Activated CD4-positive, alpha-beta T cell treated with anti-CD3 and anti-CD28 coated beads, Interleukin-2, amount 10 ng/mL, durations not matched to agents 24 days and 14 days (primary cell): ENCODE data around the gene CCDC142. TPM values are rescaled to one million over a fixed set of nuclear protein-coding genes. Genes with fewer than 3 reads are reported as not detected.

Experiments
- DNase-seq: peaks from one replicate; pipeline ENCODE4 v3.0.0; 2022
- H3K27ac Mint-ChIP-seq: one replicate; pipeline ENCODE4 v1.8.0; 2022; ENCODE audit warnings: mild to moderate bottlenecking, mixed read lengths
- H3K27me3 Mint-ChIP-seq: one replicate; pipeline ENCODE4 v1.8.0; 2022; ENCODE audit warnings: mixed read lengths
- H3K36me3 Mint-ChIP-seq: one replicate; pipeline ENCODE4 v1.8.0; 2022; ENCODE audit warnings: low read depth, mild to moderate bottlenecking, mixed read lengths
- H3K4me1 Mint-ChIP-seq: one replicate; pipeline ENCODE4 v1.8.0; 2021; ENCODE audit warnings: mixed read lengths
- H3K4me3 Mint-ChIP-seq: one replicate; pipeline ENCODE4 v1.8.0; 2022; ENCODE audit warnings: mild to moderate bottlenecking, moderate library complexity, mixed read lengths
- H3K9me3 Mint-ChIP-seq: one replicate; pipeline ENCODE4 v1.8.0; 2021; ENCODE audit warnings: mixed read lengths
- intact Hi-C: fragments of 100-400 bp; cut with micrococcal nuclease; formaldehyde crosslinking; loops from one replicate; pipeline ENCODE4 v1.15.1; 2023
- total RNA-seq: library from RNA; stranded (reverse); gene quantifications from 2 replicates; pipeline ENCODE4 v1.2.3, GENCODE V29; 2022

CCDC142 gene
- 26.5 and 26.9 TPM in 2 replicates for total RNA-seq

GRCh38 chr2:74482801-74483674 lies at the start of gene CCDC142, which contains the start of gene TTC31:
TSS of gene CCDC142 (minus strand) at chr2:74482998. CDS start at chr2:74482837, 161 bp downstream.
TSS of gene TTC31 (plus strand) at chr2:74483081. CDS start at chr2:74483096, 15 bp downstream.
- intact Hi-C loops: loop anchor here (1.0 to 2.0 kb wide), 7 partner anchors 11 to 746 kb away; partner anchors contain the start of genes AUP1, C2orf81, HTRA2 and INO80B
- Mint-ChIP-seq H3K27ac (peak within 1 kb of the TSS; percentile 99), H3K9me3 (no peaks in the 10 kb centered on the region), H3K4me3 (peak within 1 kb of the TSS; percentile 91), H3K4me1 (peaks cover 33% of the 10 kb centered on the region), H3K27me3 (no peaks in the 10 kb centered on the region), H3K36me3 (peaks cover 30% of the 10 kb centered on the region)
- DNase-seq: peak; percentile 97

- intact Hi-C loops: loop anchor here (2.0 kb wide), 1 partner anchor 281 kb away; no protein-coding TSS in a partner anchor
- H3K4me1 Mint-ChIP-seq: peaks cover 26% of the 10 kb centered on the region
- H3K4me3 Mint-ChIP-seq: peak overlapping the region; percentile 96
- no peaks in the 10 kb centered on the region for H3K9me3 Mint-ChIP-seq
- H3K36me3 Mint-ChIP-seq: peaks cover 37% of the 10 kb centered on the region
- peak overlapping the region; percentile 2 for H3K27ac Mint-ChIP-seq
- DNase-seq: peak; percentile 79
- H3K27me3 Mint-ChIP-seq: no peaks in the 10 kb centered on the region
These were observed 49.4 kb upstream of the CCDC142 start for GRCh38 chr2:74532222-74532621.

- peak overlapping the region; percentile 96 for H3K4me3 Mint-ChIP-seq
- no peaks in the 10 kb centered on the region for H3K27me3 Mint-ChIP-seq
- intact Hi-C loops: loop anchor here (2.0 kb wide), 1 partner anchor 281 kb away; no protein-coding TSS in a partner anchor
- H3K9me3 Mint-ChIP-seq: no peaks in the 10 kb centered on the region
- peaks cover 43% of the 10 kb centered on the region for H3K36me3 Mint-ChIP-seq
- peak overlapping the region; percentile 92 for H3K27ac Mint-ChIP-seq
- H3K4me1 Mint-ChIP-seq: peaks cover 29% of the 10 kb centered on the region
- no peak for DNase-seq
These were observed 48.9 kb upstream of the CCDC142 start for GRCh38 chr2:74531666-74532065.

GRCh38 chr2:74530239-74531187 lies 47.7 kb upstream of the CCDC142 start:
- H3K27ac Mint-ChIP-seq: peak overlapping the region; percentile 92
- H3K4me3 Mint-ChIP-seq: peak overlapping the region; percentile 96
- no peaks in the 10 kb centered on the region for H3K27me3 Mint-ChIP-seq
- peak; percentile 85 for DNase-seq
- no peaks in the 10 kb centered on the region for H3K9me3 Mint-ChIP-seq
- peaks cover 53% of the 10 kb centered on the region for H3K36me3 Mint-ChIP-seq
- H3K4me1 Mint-ChIP-seq: peaks cover 35% of the 10 kb centered on the region
- intact Hi-C loops: loop anchor here (1.0 kb wide), 1 partner anchor 19 kb away; no protein-coding TSS in a partner anchor

GRCh38 chr2:74529357-74530238 lies 46.8 kb upstream of the CCDC142 start, which contains the start of the genes AUP1 and HTRA2:
TSS of gene AUP1 (minus strand) at chr2:74529706. CDS start at chr2:74529629, 77 bp downstream.
TSS of gene HTRA2 (plus strand) at chr2:74529933. CDS start at chr2:74530007, 74 bp downstream.
- DNase-seq: peak; percentile 97
- Mint-ChIP-seq H3K27ac (peak within 1 kb of the TSS; percentile 96), H3K4me3 (peak within 1 kb of the TSS; percentile 96), H3K4me1 (peaks cover 35% of the 10 kb centered on the region), H3K27me3 (no peaks in the 10 kb centered on the region), H3K9me3 (no peaks in the 10 kb centered on the region), H3K36me3 (peaks cover 58% of the 10 kb centered on the region)
- intact Hi-C loops: loop anchor here (1.0 kb wide), 9 partner anchors 12 to 429 kb away; partner anchors contain the start of genes DOK1, INO80B, MRPL53 and POLE4

GRCh38 chr2:74528600-74529356 lies 46.0 kb upstream of the CCDC142 start:
- DNase-seq: no peak
- H3K36me3 Mint-ChIP-seq: peaks cover 56% of the 10 kb centered on the region
- H3K4me1 Mint-ChIP-seq: peaks cover 35% of the 10 kb centered on the region
- no peaks in the 10 kb centered on the region for H3K27me3 Mint-ChIP-seq
- intact Hi-C loops: loop anchor here (1.0 kb wide), 8 partner anchors 11 to 430 kb away; partner anchors contain the start of genes DOK1, INO80B, MRPL53 and POLE4
- peak overlapping the region; percentile 96 for H3K4me3 Mint-ChIP-seq
- no peaks in the 10 kb centered on the region for H3K9me3 Mint-ChIP-seq
- peak overlapping the region; percentile 96 for H3K27ac Mint-ChIP-seq

GRCh38 chr2:74527741-74528140 lies 44.9 kb upstream of the CCDC142 start:
- Mint-ChIP-seq H3K4me1 (peaks cover 38% of the 10 kb centered on the region), H3K4me3 (peak overlapping the region; percentile 96), H3K36me3 (peaks cover 55% of the 10 kb centered on the region), H3K9me3 (no peaks in the 10 kb centered on the region), H3K27ac (no peak overlapping the region), H3K27me3 (no peaks in the 10 kb centered on the region)
- no peak for DNase-seq
- intact Hi-C loops: no loop called here

GRCh38 chr2:74526649-74527230 lies 43.9 kb upstream of the CCDC142 start:
- H3K27ac Mint-ChIP-seq: no peak overlapping the region
- H3K9me3 Mint-ChIP-seq: no peaks in the 10 kb centered on the region
- DNase-seq: no peak
- H3K4me1 Mint-ChIP-seq: peaks cover 33% of the 10 kb centered on the region
- intact Hi-C loops: no loop called here
- peak overlapping the region; percentile 43 for H3K4me3 Mint-ChIP-seq
- H3K36me3 Mint-ChIP-seq: peaks cover 46% of the 10 kb centered on the region
- H3K27me3 Mint-ChIP-seq: peaks cover under 1% of the 10 kb centered on the region

GRCh38 chr2:74525717-74526648 lies 43.2 kb upstream of the CCDC142 start, which contains the start of gene DQX1:
TSS of gene DQX1 (minus strand) at chr2:74526231. CDS start at chr2:74525729, 502 bp downstream.
- Mint-ChIP-seq H3K4me3 (peak within 1 kb of the TSS; percentile 43), H3K27ac (no peak within 1 kb of the TSS), H3K4me1 (peaks cover 26% of the 10 kb centered on the region), H3K9me3 (no peaks in the 10 kb centered on the region), H3K36me3 (peaks cover 41% of the 10 kb centered on the region), H3K27me3 (peaks cover 5% of the 10 kb centered on the region)
- peak; percentile 76 for DNase-seq
- intact Hi-C loops: no loop called here

GRCh38 chr2:74524955-74525716 lies 42.3 kb upstream of the CCDC142 start:
- no peaks in the 10 kb centered on the region for H3K9me3 Mint-ChIP-seq
- H3K27ac Mint-ChIP-seq: no peak overlapping the region
- no peak for DNase-seq
- intact Hi-C loops: no loop called here
- peaks cover 22% of the 10 kb centered on the region for H3K4me1 Mint-ChIP-seq
- H3K27me3 Mint-ChIP-seq: peaks cover 12% of the 10 kb centered on the region
- peaks cover 39% of the 10 kb centered on the region for H3K36me3 Mint-ChIP-seq
- H3K4me3 Mint-ChIP-seq: no peak overlapping the region
